HTERT RPE-1 (cell line): ENCODE measurements around the gene SFRP2.

Source experiments
- in situ Hi-C: fragments of 300-500 bp; cut with MboI; formaldehyde crosslinking; loops from 4 replicates; pipeline ENCODE4 v1.14.3; 2020; ENCODE audit warnings: low sequenced_read_pairs

The SFRP2 gene

GRCh38 chr4:153788413-153789276 is at the start of gene SFRP2:
TSS of gene SFRP2 (minus strand) at chr4:153789083. CDS start at chr4:153788835, 248 bp downstream.
- in situ Hi-C loops, result no loop called here

GRCh38 chr4:153838564-153838963 is 49.7 kb upstream of the SFRP2 start:
- in situ Hi-C loops, result no loop called here

- in situ Hi-C loops, result no loop called here
Measured at GRCh38 chr4:153834901-153835300, 46.0 kb upstream of the SFRP2 start.

GRCh38 chr4:153832720-153833287 is 43.9 kb upstream of the SFRP2 start:
- in situ Hi-C loops, result no loop called here

- in situ Hi-C loops, result no loop called here
Measured at GRCh38 chr4:153832054-153832453, 43.2 kb upstream of the SFRP2 start.

GRCh38 chr4:153831245-153831644 is 42.4 kb upstream of the SFRP2 start:
- in situ Hi-C loops, result no loop called here

- in situ Hi-C loops, result no loop called here
Measured at GRCh38 chr4:153825691-153826090, 36.8 kb upstream of the SFRP2 start.

- in situ Hi-C loops, result no loop called here
Measured at GRCh38 chr4:153825126-153825525, 36.2 kb upstream of the SFRP2 start.

GRCh38 chr4:153824501-153824900 is 35.6 kb upstream of the SFRP2 start:
- in situ Hi-C loops, result no loop called here

GRCh38 chr4:153823483-153823882 is 34.6 kb upstream of the SFRP2 start:
- in situ Hi-C loops, result no loop called here

GRCh38 chr4:153822316-153822715 is 33.4 kb upstream of the SFRP2 start:
- in situ Hi-C loops, result no loop called here

- in situ Hi-C loops, result no loop called here
Measured at GRCh38 chr4:153817466-153817865, 28.6 kb upstream of the SFRP2 start.

GRCh38 chr4:153816542-153816941 is 27.7 kb upstream of the SFRP2 start:
- in situ Hi-C loops, result no loop called here

GRCh38 chr4:153814789-153815188 is 25.9 kb upstream of the SFRP2 start:
- in situ Hi-C loops, result no loop called here

GRCh38 chr4:153809916-153810810 is 21.3 kb upstream of the SFRP2 start:
- in situ Hi-C loops, result no loop called here

- in situ Hi-C loops, result no loop called here
Measured at GRCh38 chr4:153809307-153809706, 20.4 kb upstream of the SFRP2 start.

GRCh38 chr4:153808175-153808574 is 19.3 kb upstream of the SFRP2 start:
- in situ Hi-C loops, result no loop called here

GRCh38 chr4:153806073-153806472 is 17.2 kb upstream of the SFRP2 start:
- in situ Hi-C loops, result no loop called here

GRCh38 chr4:153804722-153805121 is 15.8 kb upstream of the SFRP2 start:
- in situ Hi-C loops, result no loop called here

GRCh38 chr4:153799694-153800074 is 10.8 kb upstream of the SFRP2 start:
- in situ Hi-C loops, result no loop called here

GRCh38 chr4:153798901-153799693 is 10.2 kb upstream of the SFRP2 start:
- in situ Hi-C loops, result no loop called here
